ENCODE data around the gene KLHDC9.
A peak's percentile ranks its signal among the peaks of the same experiment; 100 is the strongest.
"Not testable (repeated sequence)": the region's sequence is repeated elsewhere in the genome, so short reads cannot be mapped to it uniquely, and the experiment has no call there.

KLHDC9 gene, protein sequence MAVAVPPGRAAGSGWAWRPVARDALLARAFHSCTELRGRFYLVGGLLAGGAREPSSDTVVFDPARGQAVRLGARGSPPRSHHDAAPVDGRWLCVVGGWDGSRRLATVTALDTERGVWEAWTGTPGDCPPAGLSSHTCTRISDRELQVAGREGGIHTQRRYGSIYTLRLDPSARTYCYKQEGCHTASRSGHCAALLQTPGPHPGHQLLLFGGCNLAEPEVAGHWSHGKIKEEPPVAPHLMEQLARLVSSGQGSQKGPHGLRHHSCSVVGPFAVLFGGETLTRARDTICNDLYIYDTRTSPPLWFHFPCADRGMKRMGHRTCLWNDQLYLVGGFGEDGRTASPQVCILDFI

DNA sequence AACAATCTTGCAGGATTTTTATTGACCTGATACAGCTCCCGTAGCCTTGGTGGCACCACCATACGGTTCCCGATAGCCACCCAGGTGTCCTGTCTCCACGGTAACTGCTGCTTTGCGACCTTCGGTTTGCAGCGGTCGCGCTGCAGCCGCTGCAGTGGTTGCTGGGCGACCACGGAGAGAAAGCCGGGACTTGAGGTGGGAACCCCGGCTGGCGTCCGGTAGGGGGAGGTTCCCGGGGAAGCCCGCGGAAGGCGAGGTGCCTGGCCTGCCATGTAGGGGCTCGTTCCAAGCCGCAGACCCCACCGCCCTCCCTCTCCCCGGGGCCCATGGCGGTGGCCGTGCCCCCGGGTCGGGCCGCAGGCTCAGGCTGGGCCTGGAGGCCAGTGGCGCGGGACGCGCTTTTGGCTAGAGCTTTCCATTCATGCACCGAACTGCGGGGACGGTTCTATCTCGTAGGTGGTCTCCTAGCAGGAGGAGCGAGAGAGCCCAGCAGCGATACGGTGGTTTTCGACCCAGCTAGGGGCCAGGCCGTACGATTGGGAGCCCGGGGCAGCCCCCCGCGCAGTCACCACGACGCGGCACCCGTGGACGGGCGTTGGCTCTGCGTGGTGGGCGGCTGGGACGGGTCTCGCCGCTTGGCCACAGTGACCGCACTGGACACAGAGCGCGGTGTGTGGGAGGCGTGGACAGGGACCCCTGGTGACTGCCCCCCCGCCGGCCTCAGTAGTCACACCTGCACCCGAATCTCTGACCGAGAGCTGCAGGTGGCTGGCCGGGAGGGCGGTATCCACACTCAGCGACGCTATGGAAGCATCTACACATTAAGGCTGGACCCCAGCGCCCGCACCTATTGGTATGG, at the start of gene KLHDC9:
TSS of gene KLHDC9 (plus strand) at position 152 of the 859 bp plus-strand sequence. CDS start at position 327, 175 bp downstream.
- peak; percentile 81 for DNase-seq (ENCODE audit: low spot score)

- DNase-seq (ENCODE audit: low spot score), result no peak
Measured at GRCh38 chr1:161048949-161049722, 49.0 kb upstream of the KLHDC9 start.

DNA sequence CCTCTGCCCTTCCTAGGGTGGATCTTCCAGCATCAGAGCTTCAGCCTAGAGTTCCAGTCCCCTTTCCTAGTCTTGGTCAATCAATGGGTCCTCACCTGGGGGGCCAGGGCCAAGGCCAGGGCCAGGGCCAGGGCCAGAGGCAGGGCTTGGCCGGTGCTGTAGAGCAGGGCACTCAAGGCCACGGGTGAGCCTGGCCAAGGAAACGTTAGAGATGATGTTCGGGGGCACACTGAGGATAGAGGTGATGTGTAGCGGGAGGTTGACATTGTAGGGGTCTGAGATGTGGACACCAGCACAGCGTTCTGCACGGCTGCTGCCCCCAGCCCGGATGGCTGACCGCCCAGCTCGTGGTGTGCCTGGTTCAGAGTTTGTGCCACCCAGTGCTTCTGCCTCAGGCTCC, 46.9 kb upstream of the KLHDC9 start:
- DNase-seq (ENCODE audit: low spot score), result no peak

DNA sequence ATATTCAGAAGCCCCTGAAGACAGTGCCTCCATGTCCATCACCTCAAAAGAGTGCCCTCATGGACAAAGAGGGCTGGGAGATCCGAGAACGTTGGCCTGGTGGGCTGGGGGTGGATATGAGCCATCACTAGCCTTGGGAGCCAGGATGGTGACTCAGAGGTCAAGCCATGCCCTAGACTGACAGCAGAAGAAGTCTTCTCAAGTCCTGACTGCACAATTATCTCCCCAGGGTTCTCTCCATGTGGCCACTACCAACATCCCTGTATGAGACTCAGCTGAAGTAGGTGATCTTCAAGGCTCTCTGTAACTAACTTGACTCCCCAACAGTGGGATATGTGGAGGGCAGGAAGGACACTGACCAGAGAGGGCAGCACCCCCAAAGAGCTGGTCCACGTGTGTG, 45.3 kb upstream of the KLHDC9 start:
- DNase-seq (ENCODE audit: low spot score), result no peak

- no peak for DNase-seq (ENCODE audit: low spot score)
Measured at GRCh38 chr1:161054232-161054631, 43.9 kb upstream of the KLHDC9 start.

DNA sequence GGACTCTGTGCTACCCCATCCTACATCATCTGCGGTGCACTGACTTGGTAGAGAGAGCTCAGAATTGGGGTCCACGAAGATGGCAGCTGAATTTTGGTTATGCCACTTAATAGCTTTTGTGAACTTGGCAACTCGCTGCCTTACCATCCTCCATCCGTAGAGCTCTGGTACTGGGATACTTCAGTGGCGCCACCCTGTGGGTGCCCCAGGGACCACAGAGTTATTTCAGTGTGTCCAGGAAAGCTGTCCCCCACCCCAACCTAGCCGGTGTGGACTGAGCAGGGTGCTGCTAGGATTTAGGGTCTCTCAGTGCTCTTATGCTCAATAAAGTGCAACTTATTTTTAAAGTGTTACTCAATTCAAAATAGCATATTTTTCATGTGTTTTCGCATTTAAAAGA, 43.4 kb upstream of the KLHDC9 start:
- DNase-seq (ENCODE audit: low spot score), result no peak

GRCh38 chr1:161059293-161059692, 38.9 kb upstream of the KLHDC9 start:
- DNase-seq (ENCODE audit: low spot score), result no peak

GRCh38 chr1:161061419-161061818, 36.7 kb upstream of the KLHDC9 start:
- DNase-seq (ENCODE audit: low spot score), result no peak

DNA sequence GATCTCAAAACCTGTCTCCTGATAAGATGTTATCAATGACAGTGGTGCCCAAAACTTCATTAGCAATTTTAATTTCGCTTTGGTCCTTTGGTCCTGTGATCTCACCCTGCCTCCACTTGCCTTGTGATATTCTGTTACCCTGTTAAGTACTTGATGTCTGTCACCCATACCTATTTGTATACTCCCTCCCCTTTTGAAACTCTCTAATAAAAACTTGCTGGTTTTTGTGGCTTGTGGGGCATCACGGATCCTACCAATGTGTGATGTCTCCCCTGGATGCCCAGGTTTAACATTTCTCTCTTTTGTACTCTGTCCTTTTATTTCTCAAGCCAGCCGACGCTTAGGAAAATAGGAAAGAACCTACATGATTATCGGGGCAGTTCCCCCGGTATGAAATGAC, 34.2 kb upstream of the KLHDC9 start:
- not testable (repeated sequence) for DNase-seq (ENCODE audit: low spot score)

GRCh38 chr1:161065681-161066080, 32.5 kb upstream of the KLHDC9 start:
- DNase-seq (ENCODE audit: low spot score), result not testable (repeated sequence)

GRCh38 chr1:161066694-161067093, 31.5 kb upstream of the KLHDC9 start:
- DNase-seq (ENCODE audit: low spot score), result no peak

- no peak for DNase-seq (ENCODE audit: low spot score)
Measured at GRCh38 chr1:161068306-161069234, 29.6 kb upstream of the KLHDC9 start.

DNA sequence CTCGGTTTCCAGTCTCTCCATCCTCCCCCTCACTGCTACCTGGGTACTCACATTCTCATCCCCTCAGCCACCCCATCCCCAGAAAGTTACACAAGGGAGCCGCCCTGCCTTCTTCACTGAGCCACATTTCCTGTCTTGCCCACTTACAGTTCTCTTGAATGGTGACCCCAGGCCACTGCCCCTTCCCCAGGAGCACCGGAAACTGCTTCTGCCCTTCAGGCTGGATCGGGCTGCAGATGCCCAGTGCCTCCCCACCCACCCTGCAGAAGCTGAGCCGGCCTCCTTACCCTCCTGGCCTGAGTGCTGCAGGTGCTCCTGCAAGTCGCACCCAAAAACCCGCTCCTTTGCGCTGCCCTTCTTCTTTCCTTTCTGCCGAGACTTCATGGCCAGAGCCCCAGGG, 28.9 kb upstream of the KLHDC9 start:
- no peak for DNase-seq (ENCODE audit: low spot score)

DNA sequence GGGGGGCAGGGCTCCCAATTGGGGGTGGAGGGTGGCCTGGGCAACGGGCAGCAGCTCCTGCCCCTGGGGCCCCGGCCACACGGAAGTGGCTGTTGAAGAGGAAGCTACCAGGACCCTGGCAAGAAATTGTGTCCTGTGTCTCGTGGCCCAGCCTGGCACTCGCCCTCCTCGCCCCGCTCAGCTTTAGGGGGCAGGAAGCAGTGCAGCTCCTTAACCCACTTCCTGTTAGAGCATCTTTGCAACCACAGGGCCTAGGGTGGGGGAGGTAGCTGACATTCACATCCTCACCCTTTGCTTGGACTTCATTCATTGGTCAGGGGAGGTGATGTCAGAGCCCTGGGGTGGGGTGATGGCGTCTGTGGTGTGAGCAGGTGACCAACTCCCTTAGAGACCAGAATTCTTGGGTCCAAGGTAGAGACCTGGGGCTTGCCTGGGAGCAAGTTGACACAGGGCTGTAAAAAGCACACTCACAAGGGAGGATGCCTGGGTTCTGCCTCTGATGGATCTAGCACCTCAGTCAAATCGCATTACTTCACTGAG, 28.4 kb upstream of the KLHDC9 start, which contains the start of gene ARHGAP30:
TSS of gene ARHGAP30 (minus strand) at position 161 of the 540 bp plus-strand sequence. CDS start 267 bp downstream, outside the sequence.
- DNase-seq (ENCODE audit: low spot score), result no peak

DNA sequence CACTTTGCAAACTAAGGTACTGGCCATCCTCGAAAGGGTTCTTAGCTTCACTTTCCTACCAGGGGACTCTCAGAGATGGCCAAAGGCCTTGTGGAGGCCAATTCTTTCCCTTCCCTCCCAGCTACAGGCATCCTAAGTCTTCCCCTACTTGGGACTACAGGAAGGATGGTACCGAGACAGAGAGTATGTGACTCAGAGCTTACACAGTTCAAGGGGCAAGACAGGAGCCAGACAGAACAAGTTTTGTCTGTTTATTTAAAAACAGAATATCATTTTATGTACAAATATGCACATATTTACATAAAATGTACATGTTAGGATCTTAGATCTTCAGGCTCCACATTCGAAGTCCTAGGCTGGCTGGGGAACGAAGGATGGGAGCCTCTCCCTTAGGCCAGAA, 27.4 kb upstream of the KLHDC9 start:
- no peak for DNase-seq (ENCODE audit: low spot score)

GRCh38 chr1:161071886-161072371, 26.2 kb upstream of the KLHDC9 start:
- DNase-seq (ENCODE audit: low spot score), result no peak

- DNase-seq (ENCODE audit: low spot score), result no peak
Measured at GRCh38 chr1:161072751-161073449, 25.3 kb upstream of the KLHDC9 start.

DNA sequence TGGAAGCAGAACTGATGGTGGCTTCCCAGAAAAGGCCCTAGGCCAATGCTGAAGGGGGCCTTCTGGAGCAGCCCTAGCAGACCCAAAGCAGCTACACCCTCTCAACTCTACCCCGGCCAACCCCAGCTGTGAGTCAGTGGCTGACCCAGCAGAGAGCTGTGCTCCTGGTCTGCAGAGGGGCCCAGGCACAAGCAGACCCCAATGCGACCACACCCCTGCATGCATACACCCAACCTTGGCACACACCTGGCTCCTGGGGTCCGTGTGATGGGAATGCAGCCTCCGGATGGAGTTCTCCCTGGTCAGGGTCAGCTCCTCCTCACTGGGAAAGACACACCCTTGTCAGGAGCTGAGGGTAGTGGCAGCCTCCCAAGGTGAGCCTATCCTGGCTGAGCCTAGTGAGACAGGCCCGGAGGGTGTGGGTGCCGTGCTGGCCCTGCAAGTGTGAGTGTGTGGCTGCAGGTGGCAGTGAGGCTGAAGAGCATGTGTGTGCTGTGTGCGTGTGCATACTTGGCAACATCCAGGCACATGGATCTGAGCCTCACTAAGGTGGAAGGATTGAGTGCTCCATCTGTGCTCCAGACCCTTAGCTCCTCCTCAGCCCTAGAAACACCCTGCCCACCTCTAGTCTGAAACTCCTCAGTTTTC, 24.6 kb upstream of the KLHDC9 start:
- no peak for DNase-seq (ENCODE audit: low spot score)

DNA sequence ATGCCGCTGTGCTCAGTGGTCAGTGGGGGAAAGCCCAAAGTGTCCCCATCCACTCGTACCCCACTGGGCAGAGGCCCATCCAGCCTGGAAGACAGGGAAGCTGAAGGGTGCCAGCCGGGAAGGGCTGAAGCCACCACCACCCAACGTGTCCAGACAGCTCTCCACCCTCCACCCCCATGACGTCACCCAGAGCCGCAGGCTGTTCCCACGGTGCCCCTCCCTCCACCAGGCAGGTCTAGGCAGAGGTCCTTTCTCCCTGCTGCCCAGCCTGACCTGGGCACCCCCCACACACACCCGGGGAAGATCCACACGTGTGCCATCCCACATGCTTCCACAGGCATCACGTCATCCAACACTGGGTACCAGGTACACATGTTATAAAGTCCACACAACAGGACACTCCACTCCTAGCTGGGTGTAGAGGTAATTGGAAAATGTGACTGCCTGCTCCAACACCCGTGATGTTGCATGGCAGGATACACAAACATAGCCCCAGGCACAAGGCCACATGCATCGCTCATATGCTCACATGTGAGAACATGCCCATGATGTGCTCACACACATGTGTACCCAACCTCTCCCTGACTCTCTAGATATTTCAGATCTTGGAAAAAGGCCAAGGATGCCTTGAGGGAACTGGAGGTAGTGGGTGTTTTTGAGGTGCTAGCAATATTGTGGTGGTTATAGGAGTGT, 23.3 kb upstream of the KLHDC9 start:
- no peak for DNase-seq (ENCODE audit: low spot score)

Data from left forelimb (tissue), 1 donor.